Heart right ventricle (tissue), 16 donors: ENCODE results near the gene STRN. TPM values are rescaled to one million over a fixed set of nuclear protein-coding genes. Genes with fewer than 3 reads are reported as not detected.

ENCODE experiments used
- ATAC-seq, 8 donors: fragments of 200-7000 bp; cut with Tn5 transposase; one replicate each; pipeline ENCODE4 v1.9.1; 2020; ENCODE audit warnings: mild to moderate bottlenecking in 8 of 8, moderate library complexity in 8 of 8, moderate number of reproducible peaks in 1 of 8
- DNase-seq, 2 donors: peaks; one replicate each; pipeline ENCODE4 v3.0.0-alpha.2; 2020
- H3K27ac ChIP-seq, 10 donors: fragments of 200-600 bp; sonication (generic) in 2 of 10; one replicate each; pipeline versions ENCODE4 v1.5.0 to v1.8.0; 2020 to 2022; ENCODE audit warnings: mild to moderate bottlenecking in 3 of 10
- H3K27me3 ChIP-seq, 7 donors: fragments of 200-600 bp; one replicate each; pipeline ENCODE4 v1.8.0; 2021 to 2022; ENCODE audit warnings: mild to moderate bottlenecking in 2 of 7
- H3K36me3 ChIP-seq, 9 donors: fragments of 200-600 bp; sonication (generic) in 1 of 9; one replicate each; pipeline versions ENCODE4 v1.5.0 to v1.8.0; 2020 to 2022; ENCODE audit warnings: mild to moderate bottlenecking in 2 of 9
- H3K4me1 ChIP-seq, 9 donors: fragments of 200-600 bp; sonication (generic) in 1 of 9; one replicate each; pipeline versions ENCODE4 v1.5.0 to v1.8.0; 2020 to 2022; ENCODE audit warnings: mild to moderate bottlenecking in 4 of 9
- H3K4me3 ChIP-seq, 10 donors: fragments of 200-600 bp; sonication (generic) in 2 of 10; one replicate each; pipeline versions ENCODE4 v1.5.0 to v1.8.0; 2020 to 2022; ENCODE audit warnings: mild to moderate bottlenecking in 7 of 10, moderate library complexity in 2 of 10
- H3K9me3 ChIP-seq, 11 donors: fragments of 200-600 bp in 10 of 11; sonication (generic) in 2 of 11; one replicate each; pipeline versions ENCODE4 v1.5.0 to v1.8.0; 2013 to 2022; ENCODE audit warnings: mild to moderate bottlenecking in 2 of 11, control low read depth in 1 of 11, moderate library complexity in 1 of 11
- CTCF ChIP-seq, 9 donors: fragments of 200-600 bp; sonication (generic) in 2 of 9; IDR thresholded peaks; one replicate each; pipeline versions ENCODE4 v1.5.0 to v1.8.0; 2021 to 2022; ENCODE audit warnings: antibody characterized with exemption in 9 of 9, mild to moderate bottlenecking in 5 of 9, moderate library complexity in 1 of 9
- WGBS, 2 donors: extraction: QIAGEN DNeasy Blood & Tissue Kit; methylation state at CpG; one replicate each; pipeline ENCODE4 v1.1.7; 2013; ENCODE audit warnings: inconsistent platforms in 1 of 2; 5-methylcytosine and 5-hydroxymethylcytosine counted together
- intact Hi-C, 10 donors: fragments of 100-400 bp; cut with DNase I; formaldehyde crosslinking; loops; one replicate each; pipeline versions ENCODE4 v1.11.1 to v1.14.2; 2022
- long read RNA-seq, 3 donors: library from polyadenylated mRNA; unstranded; transcript quantifications; one replicate each; pipeline ENCODE4 v2.0.0, GENCODE V29; 2020 to 2021
- polyA plus RNA-seq, 2 donors: library from polyadenylated mRNA; stranded (reverse); fragments of 200-250 nt; gene quantifications; one replicate each; pipeline ENCODE4 v1.2.3, GENCODE V29; 2013
- total RNA-seq, 10 donors: library from RNA; stranded (reverse); fragmentation: NEBNext Ultra II Directional in 3 of 10; extraction: Animal tissue kit (Norgen Biotek cat#: 25700) in 3 of 10; gene quantifications; one replicate each; pipeline versions ENCODE4 v1.2.1 to v1.2.4, GENCODE V29; 2021 to 2023
- donor health status: Arrhythmogenic right ventricular cardiomyopathy.
- donor health status: ischemic (EF 13 %, LVEDD 7.1; RV severe dilation, severe dysfunction).
- donor health status: healthy with polysubstance abuse.
- donor health status: DM: no; HTN: yes; CAD: no.
- donor health status: DM: no; HTN: no; CAD: no.
- donor health status: ischemic (EF 25% LVEDD 6.9; RV normal size, moderate dysfunction).
- donor health status: ischemic (EF 25% LVEDD 5.7; RV mildly dilated, moderate dysfunction).
- donor health status: healthy.
- donor health status: DM: yes; HTN: yes; CAD: no.
- donor health status: Ischemic cardiomyopathy.
- donor health status: ischemic (EF 35%, LVEDD 5.7; RV mildly dilated, moderate dysfunction).
- donor health status: nonischemic (EF 11% LVEDD 7.7; RV severe dilation, severe dysfunction).
- donor health status: DM: yes; HTN: yes; CAD: no.
- donor health status: PGD.
- donor health status: ischemic (EF 29% LVEDD 5.4; RV normal size, mild dysfunction).
- donor health status: nonischemic (EF 23%, LVEDD 6.1; RV moderate dilation, normal function).

STRN gene, protein sequence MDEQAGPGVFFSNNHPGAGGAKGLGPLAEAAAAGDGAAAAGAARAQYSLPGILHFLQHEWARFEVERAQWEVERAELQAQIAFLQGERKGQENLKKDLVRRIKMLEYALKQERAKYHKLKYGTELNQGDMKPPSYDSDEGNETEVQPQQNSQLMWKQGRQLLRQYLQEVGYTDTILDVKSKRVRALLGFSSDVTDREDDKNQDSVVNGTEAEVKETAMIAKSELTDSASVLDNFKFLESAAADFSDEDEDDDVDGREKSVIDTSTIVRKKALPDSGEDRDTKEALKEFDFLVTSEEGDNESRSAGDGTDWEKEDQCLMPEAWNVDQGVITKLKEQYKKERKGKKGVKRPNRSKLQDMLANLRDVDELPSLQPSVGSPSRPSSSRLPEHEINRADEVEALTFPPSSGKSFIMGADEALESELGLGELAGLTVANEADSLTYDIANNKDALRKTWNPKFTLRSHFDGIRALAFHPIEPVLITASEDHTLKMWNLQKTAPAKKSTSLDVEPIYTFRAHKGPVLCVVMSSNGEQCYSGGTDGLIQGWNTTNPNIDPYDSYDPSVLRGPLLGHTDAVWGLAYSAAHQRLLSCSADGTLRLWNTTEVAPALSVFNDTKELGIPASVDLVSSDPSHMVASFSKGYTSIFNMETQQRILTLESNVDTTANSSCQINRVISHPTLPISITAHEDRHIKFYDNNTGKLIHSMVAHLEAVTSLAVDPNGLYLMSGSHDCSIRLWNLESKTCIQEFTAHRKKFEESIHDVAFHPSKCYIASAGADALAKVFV
- total RNA-seq, result 100 to 1,000 TPM in 2 of 10 donors, 10 to 100 TPM in 8; 37.0 to 102 (median 67.8) TPM
- polyA plus RNA-seq, result 10 to 100 TPM in 1 of 2 donors, 1 to 10 TPM in 1; 8.6 to 12.2 TPM
- long read RNA-seq, donor 1, full-length matches to known transcripts, result 4 of 18 reads
- long read RNA-seq, donor 1, partial matches to known transcripts, result 8 of 18 reads
- long read RNA-seq, donor 1, other reads (novel, unspliced or antisense), result 6 of 18 reads
- long read RNA-seq, donor 2, full-length matches to known transcripts, result 10 of 27 reads
- long read RNA-seq, donor 2, partial matches to known transcripts, result 6 of 27 reads
- long read RNA-seq, donor 2, other reads (novel, unspliced or antisense), result 11 of 27 reads
- long read RNA-seq, donor 3, partial matches to known transcripts, result 0 of 2 reads
- long read RNA-seq, donor 3, other reads (novel, unspliced or antisense), result 2 of 2 reads

- no peak for TF ChIP-seq CTCF (IDR thresholded peaks at IDR 0.05)
- H3K4me3 ChIP-seq, result peak within 1 kb of the TSS; percentile 45 to 98 (median 82)
- H3K27me3 ChIP-seq, result no peaks in the 10 kb centered on the region
- ATAC-seq, result peak; percentile 96 to 99 (median 98)
- H3K4me1 ChIP-seq, result peaks cover 0 to 48% (median 35%) of the 10 kb centered on the region in 9 donors
- 0 to 1% methylated on average over 68 to 91 of the region's 91 CpGs for WGBS, 2 donors
- peak within 1 kb of the TSS; percentile 78 to 96 (median 94) for H3K27ac ChIP-seq
- DNase-seq, result peak; percentile 96 to 98
- no peaks in the 10 kb centered on the region for H3K9me3 ChIP-seq
- intact Hi-C loops, result loop anchor here in 2 of 10 donors (5.0 to 10.0 kb wide), 2 partner anchors 34 to 52 kb away; no protein-coding TSS in a partner anchor
- H3K36me3 ChIP-seq, result no peaks in the 10 kb centered on the region
Observed at GRCh38 chr2:36966370-36967235, at the start of gene STRN. TSS of gene STRN (minus strand) at chr2:36966536. CDS start at chr2:36966463, 73 bp downstream.

- no peak for TF ChIP-seq CTCF (IDR thresholded peaks at IDR 0.05)
- H3K27ac ChIP-seq, result peak overlapping the region in 9 of 10 donors; percentile 23 to 89 (median 45)
- intact Hi-C loops, result no loop called here
Observed at GRCh38 chr2:37013315-37013641, 46.9 kb upstream of the STRN start.

DNA sequence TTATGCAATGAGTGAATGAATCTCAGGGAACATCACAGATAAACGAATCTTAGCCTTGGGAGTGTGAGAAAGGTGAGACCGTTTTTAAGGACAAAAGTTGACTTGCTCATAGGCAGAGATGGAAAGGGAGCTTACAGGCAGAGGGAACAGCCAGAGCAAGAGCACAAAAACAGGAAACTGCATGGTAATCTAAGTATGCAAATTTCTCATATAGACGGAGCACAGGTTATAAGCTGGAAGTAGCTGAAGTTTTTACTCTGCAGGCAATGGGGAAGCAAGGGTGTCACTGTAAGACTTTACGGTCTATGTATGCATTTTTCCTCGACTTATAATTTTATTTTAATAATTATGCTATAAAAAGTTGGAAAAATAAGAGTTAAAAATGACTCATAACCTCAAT lies 44.8 kb upstream of the STRN start:
- WGBS, 2 donors, result 63 to 67% methylated on average over 5 of the region's 5 CpGs
- ATAC-seq, result no peak
- intact Hi-C loops, result no loop called here

More at GRCh38 chr2:37013315-37013641, 46.9 kb upstream of the STRN start:
- 95 to 97% methylated on average over 4 of the region's 4 CpGs for WGBS, 2 donors
- peaks cover 0 to 99% (median 36%) of the 10 kb centered on the region in 9 donors for H3K36me3 ChIP-seq
- no peaks in the 10 kb centered on the region for H3K27me3 ChIP-seq
- ATAC-seq (no peak), DNase-seq (no peak)
- H3K4me3 ChIP-seq, result no peak overlapping the region
- H3K4me1 ChIP-seq, result peaks cover 0 to 22% (median 0%) of the 10 kb centered on the region in 9 donors
- H3K9me3 ChIP-seq, result no peaks in the 10 kb centered on the region

More for the DNA sequence above, 44.8 kb upstream of the STRN start:
- TF ChIP-seq CTCF (IDR thresholded peaks at IDR 0.05), result no peak
- peak overlapping the region in 7 of 10 donors; percentile 2 to 89 (median 27) for H3K27ac ChIP-seq
- DNase-seq, result no peak
- H3K27me3 ChIP-seq, result no peaks in the 10 kb centered on the region
- no peaks in the 10 kb centered on the region for H3K9me3 ChIP-seq
- no peak overlapping the region for H3K4me3 ChIP-seq
- H3K36me3 ChIP-seq, result peaks cover 0 to 99% (median 50%) of the 10 kb centered on the region in 9 donors
- H3K4me1 ChIP-seq, result peaks cover 0 to 27% (median 0%) of the 10 kb centered on the region in 9 donors
